ENCODE data around the gene DFFA. TPM values are rescaled to one million over a fixed set of nuclear protein-coding genes. Genes with fewer than 3 reads are reported as not detected.

The DFFA gene
- total RNA-seq, 1 donor, result 52.2 TPM

- no peak overlapping the region for H3K4me3 ChIP-seq (ENCODE audit: low read depth, low read length)
- TF ChIP-seq CTCF (IDR thresholded peaks at IDR 0.05; ENCODE audit: insufficient read depth, low read depth, low read length), result no peak
- DNase-seq (ENCODE audit: low read depth), result no peak
Observed at GRCh38 chr1:10450156-10450814, 22.0 kb downstream of the DFFA start.

GRCh38 chr1:10449751-10450150 lies 22.6 kb downstream of the DFFA start, which contains the start of gene CORT:
TSS of gene CORT (plus strand) at chr1:10450031. CDS start at chr1:10450224, 193 bp downstream.
- no peak within 1 kb of the TSS for H3K4me3 ChIP-seq (ENCODE audit: low read depth, low read length)
- TF ChIP-seq CTCF (IDR thresholded peaks at IDR 0.05; ENCODE audit: insufficient read depth, low read depth, low read length), result no peak

GRCh38 chr1:10446790-10447422 lies 25.4 kb downstream of the DFFA start:
- H3K4me3 ChIP-seq (ENCODE audit: low read depth, low read length), result no peak overlapping the region
- no peak for TF ChIP-seq CTCF (IDR thresholded peaks at IDR 0.05; ENCODE audit: insufficient read depth, low read depth, low read length)
- DNase-seq (ENCODE audit: low read depth), result no peak

More at GRCh38 chr1:10449751-10450150, 22.6 kb downstream of the DFFA start, which contains the start of gene CORT:
- DNase-seq (ENCODE audit: low read depth), result no peak

- no peak for DNase-seq (ENCODE audit: low read depth)
- TF ChIP-seq CTCF (IDR thresholded peaks at IDR 0.05; ENCODE audit: insufficient read depth, low read depth, low read length), result no peak
- H3K4me3 ChIP-seq (ENCODE audit: low read depth, low read length), result no peak overlapping the region
Observed at GRCh38 chr1:10444795-10445397, 27.4 kb downstream of the DFFA start.

- no peak overlapping the region for H3K4me3 ChIP-seq (ENCODE audit: low read depth, low read length)
- DNase-seq (ENCODE audit: low read depth), result no peak
Observed at GRCh38 chr1:10444248-10444647, 28.1 kb downstream of the DFFA start.

GRCh38 chr1:10440794-10441193 lies 31.5 kb downstream of the DFFA start:
- TF ChIP-seq CTCF (IDR thresholded peaks at IDR 0.05; ENCODE audit: insufficient read depth, low read depth, low read length), result no peak
- no peak overlapping the region for H3K4me3 ChIP-seq (ENCODE audit: low read depth, low read length)
- no peak for DNase-seq (ENCODE audit: low read depth)

More at GRCh38 chr1:10444248-10444647, 28.1 kb downstream of the DFFA start:
- TF ChIP-seq CTCF (IDR thresholded peaks at IDR 0.05; ENCODE audit: insufficient read depth, low read depth, low read length), result no peak
